Inflammatory macrophage treated with lipopolysaccharide for 4 hours (primary cell): ENCODE measurements around the gene PLEKHH2.
"Not testable (repeated sequence)": the region's sequence is repeated elsewhere in the genome, so short reads cannot be mapped to it uniquely, and the experiment has no call there.

Source experiments
- DNase-seq: peaks from one replicate; pipeline ENCODE4 v3.0.0-alpha.2; 2020

PLEKHH2 gene

DNA sequence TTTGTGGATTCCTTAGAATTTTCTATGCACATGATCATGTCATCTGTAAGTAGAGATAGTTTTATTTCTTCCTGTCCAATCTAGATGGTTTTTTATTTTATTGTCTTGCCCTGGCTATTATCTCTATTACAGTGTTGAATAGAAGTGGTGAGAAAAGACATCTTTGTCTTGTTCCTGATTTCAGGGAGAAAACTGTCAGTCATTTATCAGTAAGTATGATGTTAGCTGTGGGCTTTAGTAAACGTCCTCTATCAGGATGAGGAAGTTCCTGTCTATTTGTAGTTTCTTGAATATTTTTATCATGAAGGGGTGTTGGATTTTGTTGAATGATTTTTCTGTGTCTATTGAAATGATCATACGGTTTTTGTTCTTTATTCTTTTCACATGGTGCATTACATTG, 5.3 kb downstream of the PLEKHH2 start:
- DNase-seq: no peak

DNA sequence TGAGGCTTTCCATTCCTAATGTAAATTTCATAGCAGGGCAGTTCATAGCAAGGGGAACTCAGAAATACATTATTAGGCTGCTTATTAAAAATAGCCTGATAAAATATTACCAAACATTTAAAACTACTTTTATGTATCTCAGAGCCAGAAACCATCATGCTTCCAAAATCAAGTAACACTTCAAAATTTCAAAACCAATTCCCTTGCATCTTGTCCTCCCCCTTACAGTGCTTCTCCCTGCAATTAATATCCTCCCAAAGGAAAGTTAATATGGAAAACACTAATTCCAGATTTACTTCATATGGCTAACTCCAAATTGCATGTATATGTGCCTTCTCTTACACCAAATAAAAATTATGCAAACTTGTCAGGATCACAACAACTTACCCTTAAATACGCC, 6.6 kb downstream of the PLEKHH2 start:
- no peak for DNase-seq

DNA sequence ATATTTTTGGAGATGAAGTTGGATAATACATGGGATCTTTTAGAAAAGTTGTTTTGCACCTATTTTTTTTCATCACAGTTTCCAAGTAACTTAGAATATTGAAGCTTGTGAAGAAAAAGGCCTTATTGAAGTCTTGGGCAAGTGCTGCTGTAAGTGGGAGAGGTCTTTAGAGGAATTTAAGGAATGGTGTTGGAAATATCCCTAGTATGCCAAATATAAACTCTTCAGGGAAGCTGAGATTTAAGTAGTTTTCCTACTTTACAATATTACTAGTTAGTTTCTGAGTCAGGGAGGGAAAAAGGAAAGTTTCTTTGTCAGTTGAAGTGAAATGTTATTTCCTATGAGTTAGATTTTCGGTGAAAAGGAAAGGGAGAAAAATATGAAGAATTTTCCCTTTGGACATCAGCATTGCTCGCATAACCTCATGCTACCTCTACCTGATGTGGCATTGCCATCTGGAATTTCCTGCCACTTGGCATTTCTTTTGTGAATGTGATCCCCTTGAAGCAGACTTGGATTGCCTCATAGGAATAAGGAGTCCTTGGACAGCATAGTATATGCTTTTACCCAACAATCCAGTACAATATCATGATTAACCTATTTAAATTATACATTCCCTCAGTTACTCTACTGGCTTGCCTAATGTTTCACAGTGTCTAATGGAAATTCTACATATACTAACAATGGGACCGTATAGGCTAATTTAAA, 12.1 kb downstream of the PLEKHH2 start:
- no peak for DNase-seq

DNA sequence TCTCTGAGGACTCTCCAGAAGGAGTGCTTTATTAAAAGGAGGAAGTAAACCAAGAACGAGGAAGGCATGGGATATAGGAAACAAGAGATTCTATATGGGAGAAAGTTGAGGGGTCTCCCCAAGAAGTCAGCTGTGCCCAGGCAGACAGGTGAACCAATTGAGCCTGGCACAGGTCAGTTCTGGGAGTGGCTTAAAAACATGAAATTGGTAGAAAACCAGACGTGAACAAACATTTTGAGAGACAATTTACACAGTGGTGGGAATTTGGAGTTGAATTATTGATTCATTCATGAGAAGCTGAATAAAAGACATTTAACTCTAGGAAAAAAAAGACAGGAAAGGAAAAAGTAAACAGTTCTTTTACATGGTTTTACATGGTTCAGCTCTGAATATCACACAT, 16.4 kb downstream of the PLEKHH2 start:
- no peak for DNase-seq

DNA sequence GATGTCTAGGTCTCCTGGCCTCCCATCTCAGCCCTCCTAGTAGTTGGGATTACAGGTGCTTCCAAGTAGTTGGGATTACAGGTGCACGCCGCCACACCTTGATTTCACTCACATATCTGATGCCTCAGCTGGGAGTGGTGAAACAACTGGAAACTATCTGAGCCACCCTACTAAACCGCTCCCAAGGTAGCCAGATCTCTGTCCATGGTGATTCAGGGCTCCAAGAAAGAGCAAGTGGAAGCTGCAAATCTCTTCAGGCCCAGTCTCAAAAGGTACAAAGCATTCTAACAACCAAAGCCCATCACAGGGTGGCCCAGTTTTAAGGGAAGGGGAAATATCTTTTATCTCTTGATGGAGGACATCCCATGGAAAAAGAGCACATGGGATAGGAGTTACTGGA, 20.2 kb downstream of the PLEKHH2 start:
- no peak for DNase-seq

DNA sequence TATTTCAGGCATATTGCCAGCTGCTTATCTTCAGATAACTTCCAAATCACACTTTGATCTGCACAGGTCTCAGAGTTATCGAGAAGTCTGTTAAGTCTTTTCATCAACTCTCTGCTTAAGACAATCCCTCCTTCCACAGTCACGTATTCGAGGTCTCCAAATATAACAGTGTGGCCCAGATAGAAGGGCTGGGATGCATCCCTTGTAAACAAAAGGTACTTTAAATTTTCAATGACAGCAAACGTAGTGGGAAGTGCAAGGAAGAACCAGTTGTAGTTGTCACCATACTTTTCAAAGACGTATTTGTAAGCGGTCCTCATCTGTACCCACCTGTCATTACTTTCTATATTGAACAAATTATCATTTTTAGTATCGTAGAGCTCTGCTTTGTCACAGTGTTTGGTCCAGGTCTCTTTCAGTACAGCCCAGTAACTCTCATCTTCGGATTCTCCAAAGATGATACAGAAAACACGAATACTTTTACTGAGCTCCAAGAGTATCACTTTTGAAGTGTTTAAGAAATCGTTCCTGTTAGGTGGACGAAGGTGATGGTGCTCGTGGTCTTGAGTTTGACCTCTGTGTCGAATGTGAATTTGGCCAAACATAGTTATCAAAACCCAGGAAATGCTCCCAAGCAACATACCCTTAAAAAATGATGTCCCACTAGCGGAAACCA, 38.7 kb downstream of the PLEKHH2 start:
- DNase-seq: no peak

DNA sequence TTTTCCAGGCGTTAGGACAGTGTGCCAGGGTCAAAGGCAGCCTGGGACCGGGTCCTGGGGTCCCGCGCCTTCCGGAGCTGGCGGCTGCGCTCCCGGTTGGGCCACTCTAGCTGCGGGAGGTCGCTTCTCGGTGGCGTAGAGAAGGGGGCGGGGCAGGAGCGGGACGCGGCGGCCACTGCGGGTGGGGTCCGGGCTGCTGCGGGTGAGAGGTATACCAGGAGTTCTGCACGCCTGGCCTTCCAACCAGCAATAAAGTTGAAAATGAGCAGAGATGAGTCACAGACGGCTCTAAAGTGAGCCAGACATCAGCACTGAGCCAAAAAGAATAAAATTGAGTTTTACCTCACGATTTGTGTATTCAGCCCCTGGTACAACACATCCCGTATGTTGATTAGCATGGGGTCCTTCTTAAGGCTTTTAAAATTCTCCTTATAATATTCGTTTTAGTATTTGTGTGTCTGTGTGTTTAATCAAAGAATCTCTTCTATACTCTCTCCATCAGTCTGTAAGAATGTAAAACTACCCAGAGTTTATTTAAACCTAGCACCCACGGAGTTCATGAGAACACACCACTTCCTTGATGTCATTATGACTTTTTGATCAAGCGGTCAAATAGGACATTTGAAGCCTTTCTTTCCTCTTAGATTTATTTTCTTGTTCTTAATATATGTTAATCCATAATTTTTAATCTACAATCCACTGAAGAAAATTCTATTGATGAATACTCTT, 39.4 kb downstream of the PLEKHH2 start, which contains the start of gene C1GALT1C1L:
TSS of gene C1GALT1C1L (minus strand) at position 108 of the 729 bp plus-strand sequence. CDS start at position 1, 107 bp downstream.
- no peak for DNase-seq

DNA sequence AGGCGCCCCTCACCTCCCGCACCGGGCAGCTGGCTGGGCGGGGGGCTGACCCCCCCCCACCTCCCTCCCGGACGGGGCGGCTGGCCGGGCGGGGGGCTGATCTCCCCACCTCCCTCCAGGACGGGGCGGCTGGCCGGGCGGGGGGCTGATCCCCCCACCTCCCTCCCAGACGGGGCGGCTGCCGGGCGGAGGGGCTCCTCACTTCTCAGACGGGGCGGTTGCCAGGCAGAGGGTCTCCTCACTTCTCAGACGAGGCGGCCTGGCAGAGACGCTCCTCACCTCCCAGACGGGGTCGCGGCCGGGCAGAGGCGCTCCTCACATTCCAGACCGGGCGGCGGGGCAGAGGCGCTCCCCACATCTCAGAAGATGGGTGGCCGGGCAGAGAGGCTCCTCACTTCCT, 40.7 kb downstream of the PLEKHH2 start:
- DNase-seq: not testable (repeated sequence)

DNA sequence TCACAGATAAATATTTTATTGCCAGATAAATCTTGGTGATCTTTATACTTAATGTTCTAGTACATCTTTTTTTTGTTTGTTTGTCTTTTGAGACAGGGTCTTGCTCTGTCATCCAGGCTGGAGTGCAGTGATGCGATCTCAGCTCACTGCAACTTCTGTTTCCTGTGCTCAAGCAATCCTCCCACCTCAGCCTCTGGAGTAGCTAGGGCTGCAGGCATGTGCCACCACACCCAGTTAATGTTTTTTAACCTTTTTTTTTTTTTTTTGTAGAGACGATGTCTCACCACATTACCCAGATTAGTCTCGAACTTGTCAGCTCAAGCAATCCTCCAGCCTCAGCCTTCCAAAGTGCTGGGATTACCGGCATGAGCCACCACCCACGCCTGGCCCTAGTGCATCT, 48.3 kb downstream of the PLEKHH2 start:
- no peak for DNase-seq

DNA sequence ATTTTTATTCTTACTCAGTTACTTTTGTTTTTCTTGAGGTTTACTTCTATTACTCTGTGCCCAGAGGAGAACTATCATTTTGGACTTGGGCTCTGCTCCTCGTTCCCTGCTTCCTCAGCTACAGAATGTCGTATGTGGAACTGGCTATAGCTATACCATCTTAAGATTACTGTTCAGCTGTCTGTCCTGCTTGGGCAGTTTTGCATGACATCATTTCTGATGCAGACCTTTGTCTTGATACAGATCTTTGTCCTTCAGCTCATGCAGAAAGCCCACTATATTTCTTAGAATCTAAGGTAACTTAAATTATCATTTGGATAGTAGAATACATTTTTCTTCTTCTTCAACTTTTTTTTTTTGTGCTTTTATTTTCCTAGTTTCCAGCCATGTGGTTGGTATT, 52.9 kb downstream of the PLEKHH2 start:
- no peak for DNase-seq

DNA sequence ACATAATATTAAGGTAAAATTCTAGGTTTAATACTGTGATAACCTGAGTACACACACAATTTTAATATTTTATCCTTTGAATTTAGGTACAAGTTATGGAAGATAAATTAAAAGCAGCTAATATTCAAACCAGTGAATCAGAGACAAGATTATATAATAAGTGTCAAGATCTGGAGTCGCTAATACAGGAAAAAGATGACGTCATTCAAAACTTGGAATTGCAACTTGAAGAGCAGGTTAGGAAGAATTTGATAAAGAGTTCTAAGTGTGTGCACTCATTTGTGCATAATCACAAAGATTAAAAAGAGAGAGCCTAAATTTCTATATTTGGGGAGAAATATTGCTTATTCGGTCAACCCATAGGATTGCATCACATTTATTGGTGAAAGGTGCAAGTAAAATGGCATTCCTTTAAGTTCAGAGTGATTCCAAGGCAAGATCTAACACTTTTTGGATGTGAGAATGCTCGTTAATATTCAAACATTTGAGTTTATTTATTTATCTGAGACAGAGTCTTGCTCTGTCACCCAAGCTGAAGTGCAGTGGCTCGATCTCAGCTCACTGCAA, 55.5 kb downstream of the PLEKHH2 start:
- no peak for DNase-seq

DNA sequence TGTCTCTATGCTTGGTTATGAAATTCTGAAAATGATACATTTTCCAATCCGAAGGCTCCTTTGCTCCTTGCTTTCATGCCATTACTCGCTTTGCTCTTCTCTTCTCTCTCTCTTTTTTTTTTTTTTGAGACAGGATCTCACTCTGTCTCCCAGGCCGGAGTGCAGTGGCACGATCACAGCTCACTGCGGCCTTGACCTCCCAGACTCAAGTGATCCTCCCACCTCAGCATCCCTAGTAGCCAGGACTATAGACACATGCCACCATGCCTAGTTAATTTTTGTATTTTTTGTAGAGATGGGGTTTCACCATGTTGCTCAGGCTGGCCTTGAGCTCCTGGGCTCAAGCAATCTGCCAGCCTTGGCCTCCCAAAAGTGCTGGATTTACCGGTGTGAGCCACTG, 61.1 kb downstream of the PLEKHH2 start:
- DNase-seq: not testable (repeated sequence)

DNA sequence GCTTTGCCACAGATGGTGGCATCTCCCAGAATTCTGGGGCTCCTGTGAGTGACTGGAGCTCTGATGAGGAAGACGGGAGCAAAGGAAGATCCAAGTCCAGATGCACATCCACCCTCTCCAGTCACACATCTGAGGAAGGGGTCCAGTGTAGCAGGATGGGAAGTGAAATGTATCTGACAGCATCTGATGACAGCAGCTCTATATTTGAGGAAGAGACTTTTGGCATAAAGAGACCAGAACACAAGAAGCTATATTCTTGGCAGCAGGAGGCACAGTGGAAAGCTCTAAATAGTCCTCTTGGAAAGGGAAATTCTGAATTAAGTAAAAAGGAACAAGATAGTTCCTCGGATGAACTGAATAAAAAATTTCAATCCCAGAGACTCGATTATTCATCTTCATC, 62.7 kb downstream of the PLEKHH2 start:
- no peak for DNase-seq

DNA sequence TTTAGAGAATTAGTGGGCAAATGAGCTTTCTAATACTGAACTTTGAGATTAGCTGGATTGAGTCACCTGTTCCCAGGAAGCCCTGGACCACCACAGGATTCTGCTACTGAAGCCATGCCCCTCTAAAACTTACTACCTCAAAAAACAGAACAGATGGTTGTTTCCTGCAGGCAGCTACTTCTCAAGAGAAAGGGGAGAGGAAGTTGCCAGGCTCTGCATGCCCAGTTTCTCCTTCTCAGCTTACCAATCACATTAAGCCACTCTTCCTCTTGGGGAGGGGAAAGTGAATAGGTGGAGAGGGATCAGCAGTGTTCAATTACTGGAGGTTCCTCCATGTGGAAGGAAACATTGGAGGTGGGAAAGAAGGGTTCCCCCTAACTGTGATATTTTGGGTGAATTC, 64.1 kb downstream of the PLEKHH2 start:
- DNase-seq: no peak

DNA sequence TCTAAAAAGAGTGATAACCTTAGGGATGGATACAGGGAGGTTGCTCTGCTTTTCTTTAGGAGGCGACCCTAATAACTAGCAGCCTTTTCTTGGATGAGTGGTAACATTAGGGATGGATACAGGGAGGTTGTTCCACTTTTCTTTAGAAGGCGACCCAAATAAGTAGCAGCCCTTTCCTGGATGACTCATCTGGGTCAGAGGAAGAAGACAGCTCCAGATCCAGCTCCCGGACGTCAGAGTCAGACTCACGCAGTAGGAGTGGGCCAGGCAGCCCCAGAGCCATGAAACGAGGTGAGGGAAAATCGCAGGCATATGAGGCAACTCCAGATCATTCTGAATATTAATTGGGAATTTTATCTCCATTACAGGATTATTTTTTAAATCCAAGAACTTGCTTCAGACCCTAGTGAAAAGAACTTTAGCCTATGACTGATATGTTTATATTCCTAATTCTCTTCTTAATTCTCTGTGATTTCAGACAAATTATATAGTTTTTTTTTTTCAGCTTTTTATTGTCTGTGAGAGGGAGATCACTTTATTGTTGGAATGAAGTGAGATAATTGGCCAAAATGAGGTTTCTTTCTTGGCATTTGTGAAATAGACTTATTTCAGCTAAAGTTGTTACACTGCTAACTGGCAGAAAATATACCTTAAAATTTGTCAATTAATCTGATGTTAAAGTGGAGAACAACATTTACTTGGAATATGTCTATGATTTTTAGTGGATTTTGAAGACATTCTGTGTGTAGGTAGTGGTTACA, 70.4 kb downstream of the PLEKHH2 start:
- peak; percentile 9 for DNase-seq

DNA sequence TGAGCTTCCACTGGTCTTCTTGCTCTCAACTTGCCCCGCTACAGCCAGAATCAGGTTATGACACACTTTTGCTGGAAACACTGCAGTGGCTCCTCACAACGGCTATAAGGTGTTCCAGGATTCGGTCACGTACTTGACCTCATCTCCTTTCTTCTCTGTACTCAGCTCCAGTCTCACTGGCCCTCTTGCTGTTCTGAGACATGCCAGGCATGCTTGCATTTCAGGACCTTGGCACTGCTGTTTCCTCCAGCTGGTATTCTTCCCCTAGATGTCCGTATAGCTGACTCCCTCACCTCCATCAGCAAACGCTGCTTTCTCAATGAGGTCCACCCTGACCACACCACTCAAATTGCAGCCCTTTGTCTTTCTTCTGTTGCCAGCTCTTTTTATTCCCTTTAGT, 71.1 kb downstream of the PLEKHH2 start:
- no peak for DNase-seq

DNA sequence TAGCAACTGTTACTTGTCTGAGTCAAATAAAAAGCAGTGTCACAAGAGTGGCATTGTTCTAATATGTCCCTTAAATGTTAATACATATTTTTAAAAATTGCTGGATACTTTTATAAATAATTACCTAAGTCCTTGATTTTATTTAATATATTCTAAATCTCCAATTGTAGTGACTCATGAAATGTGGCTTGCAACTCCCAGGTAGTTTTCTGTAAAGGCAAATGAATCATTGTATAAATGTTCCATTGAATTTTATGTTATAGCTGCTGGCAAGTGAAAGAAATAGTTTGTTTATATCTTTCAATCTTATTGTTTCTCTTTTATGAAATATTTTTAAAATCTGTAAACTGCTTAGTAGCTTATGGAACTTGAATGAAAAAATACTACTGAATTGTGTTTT, 71.8 kb downstream of the PLEKHH2 start:
- no peak for DNase-seq

DNA sequence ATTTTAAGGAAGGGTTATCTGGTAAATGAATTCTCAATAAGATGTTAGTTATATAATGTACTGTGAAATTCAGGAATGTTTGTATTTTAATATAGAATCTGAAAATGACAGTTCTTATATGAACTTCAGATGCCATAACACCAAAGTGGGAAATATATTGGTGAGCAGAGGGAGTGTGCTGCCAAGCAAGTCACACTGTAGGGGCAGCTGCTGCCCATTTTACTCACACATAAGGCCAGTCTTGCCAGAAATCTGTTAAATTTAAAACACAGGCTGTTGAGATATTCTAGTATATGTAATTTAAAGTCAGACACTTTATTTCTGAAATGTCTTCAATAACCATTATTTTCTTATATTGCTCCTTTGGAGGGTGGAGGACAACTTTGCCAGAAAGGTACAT, 73.8 kb downstream of the PLEKHH2 start:
- DNase-seq: no peak

DNA sequence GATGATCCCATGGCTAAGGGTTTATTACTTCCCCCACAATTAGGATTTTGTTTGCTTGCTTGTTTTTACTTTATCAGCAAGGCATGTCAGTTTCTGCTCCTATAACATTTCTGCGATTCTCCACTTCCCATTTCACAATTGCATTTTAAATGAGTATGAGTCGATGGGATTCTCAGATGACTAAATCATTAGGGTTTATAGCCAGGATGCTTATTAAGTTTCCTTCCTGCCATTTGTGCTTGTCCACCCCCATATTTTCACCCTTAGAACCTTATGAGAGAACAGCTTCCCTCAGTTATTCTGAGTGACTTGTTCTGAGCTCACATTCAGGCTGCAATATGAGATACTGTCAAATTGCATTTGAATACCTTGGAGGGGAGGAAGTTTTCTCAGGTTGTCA, 77.1 kb downstream of the PLEKHH2 start:
- DNase-seq: peak; percentile 36

DNA sequence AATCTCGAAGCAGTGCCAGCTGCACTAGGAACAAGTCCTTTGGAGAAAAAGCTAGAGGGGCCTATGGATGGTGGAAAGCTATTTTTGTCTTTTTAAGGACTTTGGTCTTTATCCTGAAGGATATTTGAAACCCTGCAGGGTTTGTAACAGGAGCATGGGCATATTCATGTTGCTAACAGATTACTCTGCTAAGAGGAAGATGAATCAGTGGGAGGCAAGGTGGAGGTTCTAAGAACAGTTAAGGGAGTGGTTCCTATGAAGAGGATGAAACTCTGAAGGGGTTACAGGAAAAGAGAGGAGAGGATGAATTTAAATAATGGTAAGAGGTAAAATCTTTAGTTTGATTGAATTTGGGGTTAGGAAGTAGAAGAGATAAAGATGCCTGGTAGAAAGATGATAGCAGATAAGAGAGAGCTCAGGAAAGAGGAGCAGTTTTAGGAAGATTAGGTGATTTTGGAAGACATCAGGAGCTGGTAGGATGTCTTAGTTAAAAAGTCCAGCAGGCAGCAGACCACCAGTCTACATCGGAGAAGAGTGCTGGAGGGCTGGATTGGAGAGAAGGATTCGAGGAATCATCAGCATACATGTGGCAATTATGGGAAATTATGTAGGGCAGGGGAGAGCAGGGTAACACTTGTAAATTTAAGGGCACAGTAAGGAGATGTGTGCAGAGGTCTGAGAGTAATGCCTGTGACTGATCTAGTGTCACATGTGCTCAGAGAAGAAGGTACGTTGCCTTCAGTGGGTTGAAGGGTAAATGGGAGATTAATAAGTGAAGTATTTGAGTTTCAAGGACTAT, 78.4 kb downstream of the PLEKHH2 start:
- no peak for DNase-seq

DNA sequence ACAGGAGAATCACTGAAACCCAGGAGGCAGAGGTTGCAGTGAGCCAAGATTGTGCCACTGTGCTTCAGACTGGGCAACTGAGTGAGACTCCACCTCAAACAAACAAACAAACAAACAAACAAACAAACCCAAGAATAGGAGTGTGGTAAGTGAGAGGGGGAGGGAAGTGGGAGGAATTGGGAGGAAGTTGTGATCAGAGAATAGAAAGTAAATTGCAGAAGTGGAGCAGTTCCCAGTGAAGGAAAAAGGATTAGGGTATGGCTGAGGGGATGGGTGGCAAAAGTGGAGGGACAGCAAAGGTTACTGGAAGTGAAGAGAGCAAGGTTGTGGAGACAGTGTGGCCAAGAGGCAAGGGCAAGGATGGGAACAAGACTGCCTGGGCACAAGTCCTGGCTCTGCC, 80.3 kb downstream of the PLEKHH2 start:
- DNase-seq: peak; percentile 49

DNA sequence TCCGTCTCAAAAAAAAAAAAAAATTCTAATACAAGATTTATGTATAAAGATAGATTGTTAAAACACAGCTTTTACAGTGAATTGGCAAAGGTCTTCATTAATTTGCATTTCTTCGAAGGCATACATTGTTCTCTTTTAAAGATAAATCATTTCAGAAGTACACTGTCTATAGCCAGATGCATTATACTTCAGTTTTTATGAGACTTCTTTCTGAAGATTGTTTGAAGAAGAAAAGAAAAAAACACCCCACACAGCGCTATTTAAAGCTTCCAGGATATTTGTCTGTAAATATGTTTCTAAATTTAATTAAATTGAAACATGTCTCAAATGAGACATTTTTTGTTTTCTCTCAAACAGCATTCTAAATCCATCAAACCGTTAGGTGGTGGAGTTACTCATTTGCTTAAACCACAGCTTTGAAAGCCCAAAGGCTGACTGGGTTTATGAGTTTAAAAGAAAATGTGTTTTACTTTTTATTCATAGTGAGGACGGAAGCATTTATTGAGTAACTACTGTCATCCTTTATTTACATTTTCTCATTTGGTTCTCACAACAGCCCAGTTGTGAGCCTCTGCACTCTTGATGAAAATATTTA, 81.6 kb downstream of the PLEKHH2 start:
- no peak for DNase-seq
